ENCODE data around the gene ABCA12.

ABCA12 gene

GRCh38 chr2:214934006-214934405 is 204.4 kb downstream of the ABCA12 start:
- no peak for DNase-seq (ENCODE audit: low spot score)

GRCh38 chr2:214904634-214905033 is 233.8 kb downstream of the ABCA12 start:
- DNase-seq (ENCODE audit: low spot score): no peak

GRCh38 chr2:214904176-214904575 is 234.2 kb downstream of the ABCA12 start:
- DNase-seq (ENCODE audit: low spot score): no peak

GRCh38 chr2:214902286-214902685 is 236.1 kb downstream of the ABCA12 start:
- DNase-seq (ENCODE audit: low spot score): no peak

GRCh38 chr2:214899751-214900150 is 238.7 kb downstream of the ABCA12 start:
- DNase-seq (ENCODE audit: low spot score): no peak

GRCh38 chr2:214896274-214896673 is 242.2 kb downstream of the ABCA12 start:
- DNase-seq (ENCODE audit: low spot score): no peak

- DNase-seq (ENCODE audit: low spot score): no peak
Observed at GRCh38 chr2:214895469-214895868, 243.0 kb downstream of the ABCA12 start.

- no peak for DNase-seq (ENCODE audit: low spot score)
Observed at GRCh38 chr2:214889301-214889700, 249.1 kb downstream of the ABCA12 start.

- no peak for DNase-seq (ENCODE audit: low spot score)
Observed at GRCh38 chr2:214881647-214882202, 256.7 kb downstream of the ABCA12 start.

Measured in NAMALWA (cell line).